GM08714 (cell line): ENCODE results near the gene UBAP1.
"Not testable (repeated sequence)": the region's sequence is repeated elsewhere in the genome, so short reads cannot be mapped to it uniquely, and the experiment has no call there.

ENCODE experiments used
- H3K4me3 ChIP-seq: fragments of 200-500 bp; sonication (Bioruptor generic); 2 replicates; pipeline ENCODE4 v1.5.1; 2014; ENCODE audit warnings: mild to moderate bottlenecking, low read length, inconsistent platforms
- ZNF274 ChIP-seq: IDR thresholded peaks from 2 replicates; pipeline ENCODE4 v1.6.1; 2012; ENCODE audit warnings: mild to moderate bottlenecking, low read depth, low read length

The UBAP1 gene

GRCh38 chr9:34169125-34169524, 9.7 kb upstream of the UBAP1 start:
- no peak for TF ChIP-seq ZNF274

GRCh38 chr9:34170237-34170991, 8.4 kb upstream of the UBAP1 start:
- no peak for TF ChIP-seq ZNF274
- H3K4me3 ChIP-seq: no peak overlapping the region

More at GRCh38 chr9:34169125-34169524, 9.7 kb upstream of the UBAP1 start:
- H3K4me3 ChIP-seq: no peak overlapping the region

GRCh38 chr9:34171753-34172535, 6.9 kb upstream of the UBAP1 start:
- no peak for TF ChIP-seq ZNF274
- no peak overlapping the region; the same call in 1 of the 2 replicates for H3K4me3 ChIP-seq

GRCh38 chr9:34176089-34176488, 2.8 kb upstream of the UBAP1 start:
- TF ChIP-seq ZNF274: no peak
- no peak overlapping the region for H3K4me3 ChIP-seq

- no peak for TF ChIP-seq ZNF274
- H3K4me3 ChIP-seq: peak overlapping the region; percentile 99
Observed at GRCh38 chr9:34177593-34178435, 1.0 kb upstream of the UBAP1 start.

- H3K4me3 ChIP-seq: peak overlapping the region; percentile 99
- TF ChIP-seq ZNF274: no peak
Observed at GRCh38 chr9:34179213-34180136, 632 bp downstream of the UBAP1 start.

GRCh38 chr9:34185778-34186551, 7.1 kb downstream of the UBAP1 start:
- no peak for TF ChIP-seq ZNF274
- H3K4me3 ChIP-seq: no peak overlapping the region

- no peak for TF ChIP-seq ZNF274
Observed at GRCh38 chr9:34187891-34188240, 9.0 kb downstream of the UBAP1 start.

GRCh38 chr9:34190996-34191892, 12.4 kb downstream of the UBAP1 start:
- H3K4me3 ChIP-seq: no peak overlapping the region
- TF ChIP-seq ZNF274: no peak

More at GRCh38 chr9:34187891-34188240, 9.0 kb downstream of the UBAP1 start:
- no peak overlapping the region for H3K4me3 ChIP-seq

- H3K4me3 ChIP-seq: no peak overlapping the region
- no peak for TF ChIP-seq ZNF274
Observed at GRCh38 chr9:34195143-34195542, 16.3 kb downstream of the UBAP1 start.

GRCh38 chr9:34197286-34197685, 18.4 kb downstream of the UBAP1 start:
- H3K4me3 ChIP-seq: not testable (repeated sequence)
